Subcutaneous adipose tissue (tissue), 4 donors: ENCODE results near the gene SLC22A7. TPM values are rescaled to one million over a fixed set of nuclear protein-coding genes. Genes with fewer than 3 reads are reported as not detected.

Experiments
- total RNA-seq, 4 donors: library from RNA; depleted of rRNA; stranded (reverse); fragments of >200 nt; gene quantifications; one replicate each; pipeline ENCODE4 v1.1.0, GENCODE V29; 2016
- TF ChIP-seq, protein P1 (sequence below): fragments of 450-650 bp; IDR thresholded peaks from one replicate; pipeline ENCODE4 v1.5.1; 2016; ENCODE audit warnings: low read depth, mild to moderate bottlenecking, control low read depth, antibody characterized with exemption, moderate library complexity

Gene SLC22A7
- total RNA-seq, 4 donors from 2014 or later, result not detected

DNA sequence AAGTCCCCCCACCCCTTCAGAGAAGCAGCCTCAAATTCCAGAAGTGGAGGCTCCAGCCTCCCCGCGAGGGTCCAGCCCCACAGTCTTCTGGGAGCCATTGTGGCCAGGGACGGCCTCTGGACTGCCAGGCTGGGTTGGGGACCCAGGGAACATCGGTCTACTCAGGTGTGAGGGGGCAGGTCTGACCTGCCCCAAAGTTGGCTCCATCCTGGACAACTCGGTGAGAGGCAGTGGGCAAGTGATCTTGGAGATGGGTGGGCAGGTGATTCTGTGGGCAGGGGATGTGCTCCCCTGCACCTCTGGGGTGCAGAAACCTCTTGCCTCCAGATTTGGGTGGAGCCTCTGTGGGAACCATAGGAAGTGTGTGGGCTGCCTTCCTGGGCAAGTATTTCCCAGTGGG is 12.2 kb upstream of the SLC22A7 start:
- TF ChIP-seq, protein P1, sequence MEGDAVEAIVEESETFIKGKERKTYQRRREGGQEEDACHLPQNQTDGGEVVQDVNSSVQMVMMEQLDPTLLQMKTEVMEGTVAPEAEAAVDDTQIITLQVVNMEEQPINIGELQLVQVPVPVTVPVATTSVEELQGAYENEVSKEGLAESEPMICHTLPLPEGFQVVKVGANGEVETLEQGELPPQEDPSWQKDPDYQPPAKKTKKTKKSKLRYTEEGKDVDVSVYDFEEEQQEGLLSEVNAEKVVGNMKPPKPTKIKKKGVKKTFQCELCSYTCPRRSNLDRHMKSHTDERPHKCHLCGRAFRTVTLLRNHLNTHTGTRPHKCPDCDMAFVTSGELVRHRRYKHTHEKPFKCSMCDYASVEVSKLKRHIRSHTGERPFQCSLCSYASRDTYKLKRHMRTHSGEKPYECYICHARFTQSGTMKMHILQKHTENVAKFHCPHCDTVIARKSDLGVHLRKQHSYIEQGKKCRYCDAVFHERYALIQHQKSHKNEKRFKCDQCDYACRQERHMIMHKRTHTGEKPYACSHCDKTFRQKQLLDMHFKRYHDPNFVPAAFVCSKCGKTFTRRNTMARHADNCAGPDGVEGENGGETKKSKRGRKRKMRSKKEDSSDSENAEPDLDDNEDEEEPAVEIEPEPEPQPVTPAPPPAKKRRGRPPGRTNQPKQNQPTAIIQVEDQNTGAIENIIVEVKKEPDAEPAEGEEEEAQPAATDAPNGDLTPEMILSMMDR, result no peak

DNA sequence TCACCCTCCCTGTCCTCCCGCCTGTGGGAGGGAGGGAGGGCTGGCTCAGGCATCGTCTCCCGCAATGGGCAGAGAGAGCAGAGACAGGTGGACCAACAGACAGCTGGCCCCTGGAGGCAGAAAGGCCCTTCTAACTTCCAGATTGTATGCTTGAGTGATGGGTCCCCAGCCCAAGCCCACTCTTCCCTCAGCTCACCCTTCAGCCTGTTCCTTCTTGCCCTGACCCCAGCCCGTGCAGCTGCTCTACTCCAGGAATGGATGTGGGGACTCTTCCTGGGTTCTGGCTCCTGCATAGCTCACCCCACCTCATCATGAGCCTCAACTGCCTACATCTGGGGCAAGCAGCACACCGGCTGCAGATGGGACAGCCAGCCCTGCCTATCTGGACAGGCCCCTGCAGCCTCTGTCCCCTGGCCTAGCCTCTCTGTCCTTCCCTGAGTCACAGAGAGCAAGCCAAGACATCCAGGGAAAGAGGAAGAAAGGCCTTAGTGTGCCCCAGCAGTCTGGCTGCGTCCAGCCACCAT is 11.5 kb upstream of the SLC22A7 start:
- TF ChIP-seq, protein P1, result no peak

DNA sequence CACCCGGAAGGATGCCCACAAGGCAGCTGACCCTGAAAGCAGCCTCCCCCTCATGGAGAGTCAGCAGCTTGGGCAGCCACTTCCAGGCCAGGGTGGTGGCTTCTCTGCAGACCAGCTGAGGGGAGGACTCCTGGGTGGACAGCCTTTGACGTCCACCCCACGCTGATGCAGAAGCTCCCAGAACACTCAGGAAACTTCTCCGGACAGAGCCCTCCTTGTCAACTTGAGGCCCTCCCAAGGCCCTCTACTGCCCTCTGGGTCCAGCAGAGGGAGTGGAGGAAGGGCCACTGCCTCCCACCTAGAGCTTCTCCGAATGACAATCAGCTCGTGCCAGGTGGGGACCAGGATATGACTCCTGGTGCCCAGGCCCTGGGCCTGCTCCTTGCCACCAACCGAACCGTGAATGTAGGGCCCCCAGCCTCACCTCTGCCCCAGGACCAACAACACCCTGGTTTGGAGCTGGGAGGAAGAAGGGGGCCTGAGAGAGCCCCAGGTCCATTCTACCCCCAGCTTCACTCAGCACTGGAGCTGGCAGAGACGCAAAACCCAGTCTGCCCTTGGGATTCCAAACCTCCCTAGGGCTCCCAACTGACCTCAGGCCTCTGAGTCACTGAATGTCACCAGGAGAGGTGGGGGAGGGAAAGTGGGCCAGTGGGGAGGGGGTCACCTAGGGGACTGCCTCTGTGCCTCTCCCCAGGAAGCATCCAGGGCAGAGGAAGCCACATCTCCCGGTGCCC is 10.9 kb upstream of the SLC22A7 start:
- TF ChIP-seq, protein P1, result no peak

DNA sequence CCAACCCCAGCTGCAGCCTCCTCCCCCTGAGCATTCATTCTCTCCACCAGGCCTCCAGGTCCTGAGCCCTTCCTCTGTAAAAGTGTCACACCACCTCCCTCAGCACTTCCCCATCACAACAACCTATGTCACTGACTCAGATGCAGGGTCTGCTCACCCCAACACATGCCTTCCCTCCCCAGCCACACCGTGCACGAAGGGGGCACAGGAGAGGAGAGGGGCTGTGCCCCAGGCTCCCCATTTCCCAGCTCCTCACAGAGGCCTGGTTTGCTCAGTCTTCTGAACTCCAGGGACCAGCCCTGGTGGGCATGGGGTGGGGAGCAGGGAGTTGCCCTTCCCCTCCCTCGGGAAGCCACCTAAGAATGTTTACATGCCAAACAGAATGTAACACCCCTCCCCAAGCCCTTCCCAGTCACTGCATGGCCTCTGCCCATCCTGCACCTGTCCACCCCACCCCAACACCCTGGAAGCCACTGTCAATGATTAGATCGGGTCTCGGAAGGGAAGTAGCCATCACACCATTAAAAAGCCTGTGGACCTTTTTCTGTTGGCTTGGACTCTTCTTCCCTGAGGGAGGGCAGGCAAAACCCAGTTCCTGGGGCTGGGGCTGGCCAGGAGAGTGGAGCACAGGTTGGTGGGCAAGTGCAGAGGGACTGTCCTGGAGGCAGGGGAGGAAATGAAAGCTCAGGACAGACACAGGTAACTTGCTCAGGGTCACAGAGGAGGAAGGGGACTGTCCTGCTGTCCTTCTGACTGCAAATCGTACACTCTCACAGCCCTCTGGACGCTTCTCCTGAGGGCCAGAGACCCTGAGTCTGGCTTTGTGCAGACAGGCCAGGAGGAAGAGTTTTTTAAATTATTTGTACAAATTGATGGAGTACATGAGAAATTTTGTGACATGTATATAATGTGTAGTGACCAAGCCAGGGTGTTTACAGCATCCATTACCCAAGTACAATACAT is 10.1 kb upstream of the SLC22A7 start:
- TF ChIP-seq, protein P1, result no peak

DNA sequence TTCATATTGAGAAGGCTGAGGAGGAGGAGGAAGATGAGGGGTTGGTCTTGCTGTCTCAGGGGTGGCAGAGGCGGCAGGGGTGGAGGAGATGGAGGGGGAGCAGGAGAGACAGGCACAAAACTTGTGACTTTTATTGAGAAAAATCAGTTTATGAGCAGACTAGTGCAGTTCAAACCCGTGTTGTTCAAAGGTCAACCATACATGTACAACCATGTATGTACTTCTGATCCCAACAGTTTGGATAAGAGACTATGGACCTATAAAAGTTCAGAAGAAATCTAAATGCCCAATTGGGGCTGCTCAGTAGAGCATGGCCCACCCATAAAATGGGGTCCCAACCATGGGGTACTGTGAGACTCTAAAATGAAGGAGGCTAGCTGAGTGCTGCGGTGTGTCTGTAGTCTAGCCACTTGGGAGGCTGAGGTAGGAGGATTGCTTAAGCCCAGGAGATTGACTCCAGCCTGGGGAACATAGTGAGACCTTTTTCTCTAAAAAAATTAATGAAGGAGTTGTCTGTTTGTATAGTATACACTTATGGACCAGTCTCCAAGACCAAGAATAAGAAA is 7.6 kb upstream of the SLC22A7 start:
- TF ChIP-seq, protein P1, result no peak

DNA sequence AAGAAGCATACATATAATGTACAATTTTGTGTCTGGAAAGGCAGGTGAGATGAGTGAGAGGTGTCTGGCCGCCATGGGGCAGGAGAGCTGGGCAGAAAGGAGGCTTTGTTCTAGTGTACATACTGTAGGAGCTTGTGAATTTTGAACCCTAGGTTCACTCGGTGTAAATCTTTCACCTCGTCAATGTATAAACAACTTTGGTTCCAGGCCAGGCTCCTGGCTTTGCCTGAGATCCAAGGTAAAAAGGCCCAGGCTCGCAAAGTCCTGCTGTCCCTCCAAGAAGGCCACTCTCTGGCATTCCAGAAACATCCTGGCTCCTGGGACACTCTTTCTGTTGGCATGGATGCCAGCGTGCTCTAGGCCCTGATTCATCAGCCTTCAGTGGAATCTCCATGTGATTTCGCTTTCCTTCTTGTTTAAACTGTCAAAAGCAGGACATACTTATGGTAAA is 7.1 kb upstream of the SLC22A7 start:
- TF ChIP-seq, protein P1, result no peak
